ENCODE measurements around the gene CAMK2D. TPM values are rescaled to one million over a fixed set of nuclear protein-coding genes. Genes with fewer than 3 reads are reported as not detected.

Gene CAMK2D
- total RNA-seq, 1 donor from 2014 or later: 19.7 TPM

- H3K4me1 Mint-ChIP-seq (ENCODE audit: unreplicated experiment): no peaks in the 10 kb centered on the region
- DNase-seq (ENCODE audit: low spot score): no peak
- no peak overlapping the region for H3K4me3 Mint-ChIP-seq (ENCODE audit: unreplicated experiment)
Measured at GRCh38 chr4:113623274-113623894, 138.2 kb downstream of the CAMK2D start.

GRCh38 chr4:113621633-113622032 is 139.9 kb downstream of the CAMK2D start:
- H3K4me3 Mint-ChIP-seq (ENCODE audit: unreplicated experiment): no peak overlapping the region
- H3K36me3 Mint-ChIP-seq (ENCODE audit: low read depth, unreplicated experiment): no peaks in the 10 kb centered on the region
- H3K9me3 Mint-ChIP-seq (ENCODE audit: unreplicated experiment): no peaks in the 10 kb centered on the region
- DNase-seq (ENCODE audit: low spot score): no peak
- no peak overlapping the region for H3K27ac Mint-ChIP-seq (ENCODE audit: unreplicated experiment)
- TF ChIP-seq CTCF (IDR thresholded peaks at IDR 0.05; ENCODE audit: unreplicated experiment): no peak
- H3K4me1 Mint-ChIP-seq (ENCODE audit: unreplicated experiment): no peaks in the 10 kb centered on the region
- H3K27me3 Mint-ChIP-seq (ENCODE audit: unreplicated experiment): no peaks in the 10 kb centered on the region

More at GRCh38 chr4:113623274-113623894, 138.2 kb downstream of the CAMK2D start:
- Mint-ChIP-seq H3K27ac (ENCODE audit: unreplicated experiment) (no peak overlapping the region), H3K9me3 (ENCODE audit: unreplicated experiment) (no peaks in the 10 kb centered on the region), H3K36me3 (ENCODE audit: low read depth, unreplicated experiment) (no peaks in the 10 kb centered on the region), H3K27me3 (ENCODE audit: unreplicated experiment) (no peaks in the 10 kb centered on the region)
- no peak for TF ChIP-seq CTCF (IDR thresholded peaks at IDR 0.05; ENCODE audit: unreplicated experiment)

- TF ChIP-seq CTCF (IDR thresholded peaks at IDR 0.05; ENCODE audit: unreplicated experiment): no peak
- H3K27me3 Mint-ChIP-seq (ENCODE audit: unreplicated experiment): no peaks in the 10 kb centered on the region
- no peaks in the 10 kb centered on the region for H3K9me3 Mint-ChIP-seq (ENCODE audit: unreplicated experiment)
- H3K27ac Mint-ChIP-seq (ENCODE audit: unreplicated experiment): no peak overlapping the region
- H3K4me1 Mint-ChIP-seq (ENCODE audit: unreplicated experiment): no peaks in the 10 kb centered on the region
- H3K4me3 Mint-ChIP-seq (ENCODE audit: unreplicated experiment): no peak overlapping the region
- H3K36me3 Mint-ChIP-seq (ENCODE audit: low read depth, unreplicated experiment): no peaks in the 10 kb centered on the region
- no peak for DNase-seq (ENCODE audit: low spot score)
Measured at GRCh38 chr4:113620032-113620431, 141.5 kb downstream of the CAMK2D start.

- Mint-ChIP-seq H3K27me3 (ENCODE audit: unreplicated experiment) (no peaks in the 10 kb centered on the region), H3K9me3 (ENCODE audit: unreplicated experiment) (no peaks in the 10 kb centered on the region)
Measured at GRCh38 chr4:113619526-113619925, 142.0 kb downstream of the CAMK2D start.

More at GRCh38 chr4:113619526-113619925, 142.0 kb downstream of the CAMK2D start:
- Mint-ChIP-seq H3K27ac (ENCODE audit: unreplicated experiment) (no peak overlapping the region), H3K4me1 (ENCODE audit: unreplicated experiment) (no peaks in the 10 kb centered on the region), H3K36me3 (ENCODE audit: low read depth, unreplicated experiment) (no peaks in the 10 kb centered on the region), H3K4me3 (ENCODE audit: unreplicated experiment) (no peak overlapping the region)
- no peak for DNase-seq (ENCODE audit: low spot score)
- no peak for TF ChIP-seq CTCF (IDR thresholded peaks at IDR 0.05; ENCODE audit: unreplicated experiment)

Measured in endothelial cell (in vitro differentiated cells).